WTC11 (cell line): ENCODE results near the gene DTD1.

Source experiments
- NR2C2 ChIP-seq: sonication (generic); formaldehyde crosslinking; IDR thresholded peaks from 2 replicates; pipeline ENCODE4 v1.8.0; 2022; ENCODE audit warnings: mild to moderate bottlenecking, missing genetic modification reagents
- TF ChIP-seq, protein P1 (sequence below): fragments of 200-600 bp; IDR thresholded peaks from 2 replicates; pipeline ENCODE4 v1.8.0; 2022; ENCODE audit warnings: antibody characterized with exemption
- TF ChIP-seq, protein P2 (sequence below): sonication (generic); formaldehyde crosslinking; IDR thresholded peaks from 2 replicates; pipeline ENCODE4 v1.8.1; 2022; ENCODE audit warnings: mild to moderate bottlenecking, moderate library complexity, missing genetic modification reagents
- TF ChIP-seq, protein P3 (sequence below): sonication (generic); formaldehyde crosslinking; IDR thresholded peaks from 2 replicates; pipeline ENCODE4 v1.8.0; 2023; ENCODE audit warnings: missing genetic modification reagents

GRCh38 chr20:18738888-18739287, 151.0 kb downstream of the DTD1 start:
- TF ChIP-seq, protein P1, sequence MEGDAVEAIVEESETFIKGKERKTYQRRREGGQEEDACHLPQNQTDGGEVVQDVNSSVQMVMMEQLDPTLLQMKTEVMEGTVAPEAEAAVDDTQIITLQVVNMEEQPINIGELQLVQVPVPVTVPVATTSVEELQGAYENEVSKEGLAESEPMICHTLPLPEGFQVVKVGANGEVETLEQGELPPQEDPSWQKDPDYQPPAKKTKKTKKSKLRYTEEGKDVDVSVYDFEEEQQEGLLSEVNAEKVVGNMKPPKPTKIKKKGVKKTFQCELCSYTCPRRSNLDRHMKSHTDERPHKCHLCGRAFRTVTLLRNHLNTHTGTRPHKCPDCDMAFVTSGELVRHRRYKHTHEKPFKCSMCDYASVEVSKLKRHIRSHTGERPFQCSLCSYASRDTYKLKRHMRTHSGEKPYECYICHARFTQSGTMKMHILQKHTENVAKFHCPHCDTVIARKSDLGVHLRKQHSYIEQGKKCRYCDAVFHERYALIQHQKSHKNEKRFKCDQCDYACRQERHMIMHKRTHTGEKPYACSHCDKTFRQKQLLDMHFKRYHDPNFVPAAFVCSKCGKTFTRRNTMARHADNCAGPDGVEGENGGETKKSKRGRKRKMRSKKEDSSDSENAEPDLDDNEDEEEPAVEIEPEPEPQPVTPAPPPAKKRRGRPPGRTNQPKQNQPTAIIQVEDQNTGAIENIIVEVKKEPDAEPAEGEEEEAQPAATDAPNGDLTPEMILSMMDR, result no peak
- TF ChIP-seq NR2C2, result no peak
- TF ChIP-seq, protein P2, sequence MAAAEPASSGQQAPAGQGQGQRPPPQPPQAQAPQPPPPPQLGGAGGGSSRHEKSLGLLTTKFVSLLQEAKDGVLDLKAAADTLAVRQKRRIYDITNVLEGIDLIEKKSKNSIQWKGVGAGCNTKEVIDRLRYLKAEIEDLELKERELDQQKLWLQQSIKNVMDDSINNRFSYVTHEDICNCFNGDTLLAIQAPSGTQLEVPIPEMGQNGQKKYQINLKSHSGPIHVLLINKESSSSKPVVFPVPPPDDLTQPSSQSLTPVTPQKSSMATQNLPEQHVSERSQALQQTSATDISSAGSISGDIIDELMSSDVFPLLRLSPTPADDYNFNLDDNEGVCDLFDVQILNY (CRISPR knock-in tag), result no peak
- TF ChIP-seq, protein P3, sequence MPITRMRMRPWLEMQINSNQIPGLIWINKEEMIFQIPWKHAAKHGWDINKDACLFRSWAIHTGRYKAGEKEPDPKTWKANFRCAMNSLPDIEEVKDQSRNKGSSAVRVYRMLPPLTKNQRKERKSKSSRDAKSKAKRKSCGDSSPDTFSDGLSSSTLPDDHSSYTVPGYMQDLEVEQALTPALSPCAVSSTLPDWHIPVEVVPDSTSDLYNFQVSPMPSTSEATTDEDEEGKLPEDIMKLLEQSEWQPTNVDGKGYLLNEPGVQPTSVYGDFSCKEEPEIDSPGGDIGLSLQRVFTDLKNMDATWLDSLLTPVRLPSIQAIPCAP (CRISPR knock-in tag), result no peak
